Measurements from ENCODE around the gene NACC2.

Gene NACC2

DNA sequence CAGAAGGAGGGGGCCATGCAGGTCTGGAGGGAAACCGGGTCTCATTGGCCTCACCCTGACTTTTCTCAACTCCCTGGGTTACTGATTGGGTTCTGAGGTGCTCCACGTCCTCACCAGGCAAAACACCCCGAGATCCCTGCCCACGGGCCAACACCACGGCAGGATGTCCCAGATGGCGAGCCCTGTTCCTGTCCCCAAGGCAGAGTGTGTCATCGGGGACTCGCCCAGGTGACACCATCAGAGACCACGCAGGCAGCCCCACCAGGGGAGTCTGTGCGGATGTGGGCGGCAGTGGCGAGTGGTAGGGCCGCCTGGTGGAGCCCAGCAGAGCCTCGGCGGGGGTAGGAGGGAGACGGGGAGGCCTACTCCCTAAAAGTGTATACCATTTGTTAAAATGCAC lies 74.9 kb downstream of the NACC2 start:
- no peak for DNase-seq

DNA sequence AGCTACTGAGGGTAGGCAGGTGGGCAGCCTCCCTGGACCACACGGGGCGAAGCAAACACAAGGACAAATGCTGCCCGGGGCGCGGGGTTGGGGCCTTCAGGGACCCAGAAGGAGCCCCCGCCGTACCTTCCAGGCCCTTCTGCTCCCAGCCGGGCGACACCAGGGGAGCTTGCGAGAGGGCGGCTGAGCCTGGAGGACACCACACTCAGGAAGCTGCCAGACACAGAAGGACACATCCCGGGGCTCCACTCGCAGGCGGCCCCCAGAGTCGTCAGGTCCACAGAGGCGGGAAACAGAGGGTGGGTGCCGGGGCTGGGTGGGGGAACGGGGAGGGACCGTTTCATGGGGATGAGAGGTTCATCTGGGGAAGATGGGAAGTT lies 75.4 kb downstream of the NACC2 start:
- DNase-seq = no peak

DNA sequence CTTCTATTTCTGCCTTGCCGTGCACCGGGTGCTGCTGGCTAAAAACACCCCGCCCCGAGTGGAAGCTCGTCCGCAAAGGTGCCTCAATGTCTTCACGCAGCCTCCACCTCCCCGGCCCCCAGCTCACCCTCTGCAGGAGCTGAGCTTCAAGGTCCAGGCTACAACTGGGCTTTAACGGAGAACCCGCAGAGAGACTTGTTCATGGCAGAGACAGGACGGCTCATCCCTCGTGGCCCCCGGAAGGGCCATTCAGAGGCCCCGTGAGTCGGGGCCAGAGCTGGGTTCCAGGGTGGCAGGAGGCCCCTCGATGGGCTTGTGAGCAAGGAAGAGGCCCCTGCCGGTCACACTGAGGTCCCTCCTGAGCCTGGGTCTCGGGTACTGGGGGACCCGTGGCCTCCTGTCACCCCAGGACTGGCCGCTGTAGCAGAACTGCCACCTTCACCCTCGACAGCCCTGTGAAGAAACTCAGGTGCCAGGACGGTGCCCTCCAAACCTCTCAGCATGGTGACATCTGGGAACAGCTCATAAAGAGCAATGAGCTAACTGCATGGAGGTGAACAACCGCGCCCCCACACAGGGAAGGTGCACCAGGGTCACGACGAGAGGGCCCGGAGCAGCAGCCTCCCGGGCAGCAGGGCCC lies 75.9 kb downstream of the NACC2 start:
- no peak for DNase-seq

DNA sequence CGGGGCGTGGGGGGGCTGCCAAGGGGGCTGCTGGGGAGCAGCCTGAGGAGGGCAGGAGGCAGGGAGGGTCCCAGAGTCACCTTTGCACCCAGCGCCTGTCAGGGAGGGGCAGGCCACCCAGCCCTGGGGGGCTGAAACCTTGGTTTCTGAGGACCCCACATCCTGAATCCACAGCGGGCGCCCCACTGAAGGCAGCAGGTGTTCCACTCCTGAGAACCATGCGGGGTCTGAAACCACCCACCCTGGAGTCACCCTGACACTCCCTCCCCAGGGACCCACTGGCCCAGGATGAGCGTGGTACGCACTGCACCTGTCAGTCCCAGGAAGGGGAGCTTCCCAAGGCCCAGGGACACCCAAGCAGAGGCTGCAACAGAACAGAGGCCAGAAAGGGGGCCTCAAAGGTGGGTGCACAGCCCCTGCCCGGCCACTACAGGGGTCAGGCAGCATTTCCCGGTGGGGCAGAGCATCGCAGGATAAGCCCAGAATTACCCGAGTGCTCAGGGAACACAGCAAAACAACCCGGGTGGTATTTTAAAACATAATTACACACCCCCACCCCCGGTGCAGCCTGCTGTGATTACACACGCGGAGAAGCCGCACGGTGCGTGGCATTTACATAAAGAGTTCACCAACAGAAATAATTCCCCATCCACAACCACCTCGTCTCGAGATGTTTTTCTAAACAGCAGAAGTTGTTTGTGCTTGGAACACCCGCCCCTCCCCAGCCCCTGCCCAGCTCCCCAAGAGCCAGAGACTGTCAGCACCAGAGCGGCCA lies 76.6 kb downstream of the NACC2 start:
- DNase-seq = no peak

DNA sequence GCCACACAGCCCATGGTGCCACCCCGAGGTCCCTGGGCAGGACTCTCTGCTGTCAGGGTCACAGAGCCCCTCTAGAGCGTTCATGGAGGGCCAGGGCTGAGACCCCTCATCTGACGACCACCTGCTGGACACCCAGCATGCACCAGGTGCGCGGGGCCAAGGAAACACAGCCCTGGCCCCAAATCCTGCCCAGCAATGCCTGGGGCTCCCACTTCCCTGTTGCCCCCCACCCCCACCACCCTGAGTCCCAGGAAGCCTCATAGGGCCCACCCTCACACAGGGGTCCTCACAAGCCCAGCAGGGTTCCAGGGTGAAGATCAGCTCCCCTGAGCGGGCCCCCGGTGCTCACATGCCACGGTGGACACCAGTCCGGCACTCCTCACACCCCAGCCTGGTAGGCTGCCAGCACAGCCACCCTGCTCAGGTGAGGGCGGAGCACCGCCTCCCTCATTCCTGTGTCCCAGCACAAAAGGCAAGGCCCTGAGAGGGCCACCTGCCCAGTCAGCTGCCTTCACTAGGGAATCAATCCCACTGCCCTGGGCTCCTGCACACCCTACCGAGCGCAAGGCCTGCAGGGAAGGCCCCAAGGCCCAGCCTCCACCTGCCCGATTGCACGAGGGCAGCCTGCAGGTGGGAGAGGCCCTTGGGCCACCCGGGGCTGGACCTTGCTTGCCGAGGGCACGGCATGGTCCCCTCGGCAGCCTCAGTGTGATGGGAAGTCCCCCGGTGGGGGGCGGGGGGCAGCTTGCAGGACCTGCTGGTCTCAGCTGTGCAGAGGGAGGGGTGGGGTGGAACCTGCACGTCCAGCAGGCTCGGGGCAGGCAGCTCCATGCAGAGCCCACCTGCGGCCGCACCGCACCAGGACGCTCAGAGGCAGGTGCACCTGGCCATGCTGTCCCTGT lies 77.5 kb downstream of the NACC2 start:
- DNase-seq = no peak

DNA sequence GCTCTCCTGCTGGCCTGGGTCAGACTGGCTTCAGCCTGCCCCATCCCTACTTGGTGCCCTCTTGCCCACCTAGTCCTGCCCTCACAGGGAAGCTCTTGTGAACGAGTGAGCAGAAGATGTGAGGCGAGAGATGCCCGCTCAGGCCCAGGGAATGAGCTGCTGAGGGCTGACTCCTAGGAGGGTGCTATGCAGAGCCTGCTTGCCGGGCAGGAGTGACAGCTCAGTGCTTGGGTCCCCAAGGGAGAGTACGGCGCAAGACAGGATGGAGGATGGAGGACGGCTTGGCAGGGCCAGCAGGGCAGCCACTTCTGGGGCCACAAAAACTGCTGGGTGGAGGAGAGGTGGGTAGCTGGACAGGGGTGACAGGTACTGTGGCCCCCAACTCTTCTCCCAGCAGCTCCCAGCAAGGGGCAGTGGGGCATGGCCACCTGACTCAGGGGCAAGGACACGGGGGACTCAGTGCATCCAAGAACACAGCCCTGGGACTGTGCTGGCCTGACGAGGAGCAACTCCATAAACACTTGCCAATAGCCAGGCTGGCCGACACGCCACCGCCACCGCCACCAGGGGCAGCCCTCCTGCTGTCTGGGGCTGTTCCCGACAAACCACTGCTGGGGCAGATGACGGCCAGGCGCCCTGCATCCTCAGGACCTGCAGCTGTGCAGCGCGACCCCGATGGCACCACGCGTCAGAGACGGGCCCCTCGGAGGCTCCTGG lies 78.4 kb downstream of the NACC2 start:
- DNase-seq = no peak

DNA sequence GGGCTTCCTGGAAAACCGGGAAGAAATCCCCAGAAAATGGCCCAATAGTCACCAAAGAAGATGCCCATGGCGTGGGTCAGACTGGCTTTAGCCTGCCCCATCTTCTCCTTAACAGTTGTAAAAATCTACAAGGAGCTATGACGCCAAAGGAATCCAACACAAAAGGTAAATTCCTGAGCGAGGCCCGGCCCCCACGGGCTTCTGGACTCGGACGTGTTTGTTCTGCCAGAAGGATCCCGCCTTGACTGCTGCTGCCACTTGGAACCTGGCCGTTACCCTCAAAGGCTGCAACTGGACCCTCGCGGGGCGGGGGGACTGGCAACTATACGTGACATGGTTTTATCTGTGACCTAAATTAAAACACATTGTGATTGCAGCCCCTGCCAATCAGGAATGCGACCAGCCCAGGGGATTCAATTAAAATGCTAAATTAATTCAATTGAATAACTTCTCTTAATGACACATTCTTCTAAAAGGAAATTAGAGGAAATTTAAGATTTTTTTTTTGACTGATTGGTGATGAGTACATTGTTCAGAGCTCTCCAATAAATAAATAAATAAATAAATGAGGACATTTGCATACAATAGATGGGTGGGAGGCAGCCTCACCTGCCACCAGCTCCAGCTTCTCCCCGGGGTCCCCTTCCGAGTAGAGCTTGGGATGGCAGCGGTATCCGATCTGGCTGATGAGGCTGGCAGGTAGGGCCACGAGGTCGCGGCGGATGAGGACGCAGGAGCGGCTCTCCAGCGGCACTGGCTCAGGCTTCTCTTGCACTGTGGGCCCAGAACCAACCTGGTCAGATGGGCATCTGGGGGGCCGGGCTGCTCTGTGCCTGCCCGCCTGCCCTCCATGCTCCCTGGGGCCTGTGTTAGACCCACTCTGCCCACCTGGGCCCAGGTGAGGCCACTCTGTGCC lies 79.2 kb downstream of the NACC2 start:
- DNase-seq = no peak

DNA sequence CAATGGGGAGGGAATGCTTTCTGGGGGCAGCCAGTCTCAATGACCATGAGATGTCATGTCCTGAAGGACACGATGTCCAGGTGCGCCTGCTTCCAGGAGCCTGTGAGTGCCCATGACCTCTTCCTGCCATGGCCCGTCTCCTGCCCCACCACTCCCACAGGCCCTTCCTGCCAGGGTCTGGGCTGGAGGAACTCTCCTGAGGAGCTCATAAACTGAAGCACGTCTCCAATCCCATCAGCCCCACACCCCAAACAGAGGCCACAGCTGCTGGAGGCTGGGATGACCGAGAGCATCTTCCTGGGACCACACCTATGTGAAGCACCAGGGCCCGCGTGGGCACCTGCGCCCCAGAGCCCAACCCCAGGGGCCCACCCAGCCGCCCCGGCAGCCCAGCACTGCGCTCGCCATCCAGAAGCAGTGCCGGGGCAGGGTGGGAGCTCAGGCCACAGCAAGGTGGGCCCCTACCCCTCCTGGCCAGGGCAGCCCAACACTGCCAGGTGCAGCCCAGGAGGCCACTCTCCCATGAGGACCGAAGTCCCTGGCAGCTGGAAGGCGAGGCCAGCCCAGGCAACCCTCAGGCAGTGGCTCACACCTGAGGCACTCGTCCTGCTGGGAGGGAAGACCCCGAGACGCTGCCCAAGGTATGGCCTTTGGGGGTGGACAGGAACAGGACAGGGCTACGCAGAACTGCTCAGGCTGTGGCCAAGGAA lies 80.0 kb downstream of the NACC2 start:
- no peak for DNase-seq

DNA sequence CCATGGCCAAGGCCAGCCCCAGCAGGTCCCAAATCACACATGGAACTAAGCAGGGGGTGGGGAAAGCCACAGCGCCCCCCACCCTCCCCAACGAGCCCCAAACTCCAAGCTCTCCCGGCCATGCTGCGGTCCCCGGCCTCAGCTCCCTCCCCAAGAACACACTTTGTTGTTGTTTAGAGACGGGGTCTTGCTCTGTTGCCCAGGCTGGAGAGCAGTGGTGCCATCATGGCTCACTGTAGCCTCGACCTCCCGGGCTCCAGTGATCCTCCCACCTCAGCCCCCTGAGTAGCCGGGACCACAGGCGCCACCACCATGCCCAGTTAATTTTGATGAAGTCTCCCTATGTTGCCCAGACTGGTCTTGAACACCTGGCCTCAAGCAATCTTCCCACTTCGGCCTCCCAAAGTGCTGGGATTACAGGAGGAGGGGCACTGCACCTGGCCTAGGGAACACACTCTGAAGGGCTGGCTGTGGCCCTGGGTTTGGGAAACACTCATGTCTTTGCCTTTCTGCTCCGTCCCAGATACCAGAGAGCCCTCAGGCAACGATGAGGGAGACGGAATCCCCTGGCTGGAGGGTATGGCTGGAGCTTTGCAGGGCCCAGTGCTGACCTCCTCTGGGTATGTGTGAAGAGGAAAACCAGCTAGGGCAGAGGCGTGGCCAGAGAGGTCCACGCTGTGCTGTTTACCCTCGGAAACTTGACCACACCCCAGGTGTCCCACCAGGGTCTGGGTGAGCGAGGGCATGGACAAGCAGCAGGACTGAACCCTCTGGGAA lies 80.8 kb downstream of the NACC2 start:
- DNase-seq = no peak

DNA sequence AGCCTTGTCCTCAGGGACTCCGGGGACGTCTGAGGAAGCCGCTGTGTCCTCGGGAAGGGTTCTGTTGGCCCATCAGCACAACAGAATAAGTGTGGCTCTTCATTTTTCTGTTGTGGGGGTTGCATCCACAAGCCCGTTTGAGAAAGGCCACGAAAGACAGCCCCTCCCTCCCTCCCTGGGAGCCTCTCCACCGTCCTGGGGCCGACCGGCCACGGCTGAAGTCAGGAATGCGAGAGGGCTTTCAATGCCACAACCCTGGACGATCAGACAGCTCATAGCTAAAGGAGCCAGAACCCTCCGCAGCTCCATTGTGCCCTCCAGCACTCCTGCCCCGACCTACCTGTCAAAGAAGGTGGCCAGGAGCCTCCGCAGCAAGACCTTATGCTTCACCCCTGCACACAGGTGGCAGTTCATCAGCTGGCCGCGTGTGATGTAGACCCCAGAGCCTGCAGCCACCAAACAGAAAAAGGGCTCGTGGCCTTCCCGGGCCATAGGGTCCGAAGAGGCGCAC lies 81.5 kb downstream of the NACC2 start:
- DNase-seq = no peak

DNA sequence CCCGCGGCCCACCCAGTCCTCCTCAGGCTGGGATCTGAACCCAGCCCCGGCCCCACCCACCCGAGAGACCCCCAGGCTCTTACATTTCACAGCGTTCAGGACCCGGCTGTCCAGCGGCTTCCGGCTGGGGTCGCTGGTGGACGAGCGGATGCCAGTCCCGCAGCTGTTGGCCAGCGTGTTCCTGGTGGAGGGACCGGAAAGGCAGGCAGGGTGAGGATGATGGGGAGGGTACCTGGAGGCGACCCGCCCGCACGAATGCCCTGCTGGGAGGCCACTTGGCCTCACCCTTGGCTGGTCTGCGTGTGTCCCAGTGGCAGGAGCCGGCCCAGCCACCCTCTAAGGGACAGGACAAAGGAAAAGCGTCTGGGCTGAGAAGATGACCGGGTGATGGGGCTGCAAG lies 82.0 kb downstream of the NACC2 start:
- no peak for DNase-seq

DNA sequence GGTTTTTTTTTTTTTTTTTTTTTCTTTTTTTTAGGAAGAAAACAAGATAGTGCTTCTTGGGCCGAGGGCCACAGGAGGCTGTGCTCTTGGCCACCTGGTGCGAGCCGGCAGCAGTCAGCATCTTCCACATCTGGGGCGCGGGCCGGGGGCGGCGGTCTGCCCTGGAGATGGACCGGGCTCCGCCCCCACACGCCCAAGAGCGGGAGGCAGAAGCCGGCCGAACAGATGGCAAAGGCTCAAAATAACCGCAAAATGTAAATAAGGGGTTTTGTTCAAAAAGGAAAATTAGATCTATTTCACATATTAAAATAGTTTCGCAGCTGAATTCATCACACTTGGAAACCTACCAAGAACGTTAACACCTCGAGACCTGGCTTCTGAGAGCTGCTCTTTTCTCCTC lies 82.4 kb downstream of the NACC2 start:
- no peak for DNase-seq

DNA sequence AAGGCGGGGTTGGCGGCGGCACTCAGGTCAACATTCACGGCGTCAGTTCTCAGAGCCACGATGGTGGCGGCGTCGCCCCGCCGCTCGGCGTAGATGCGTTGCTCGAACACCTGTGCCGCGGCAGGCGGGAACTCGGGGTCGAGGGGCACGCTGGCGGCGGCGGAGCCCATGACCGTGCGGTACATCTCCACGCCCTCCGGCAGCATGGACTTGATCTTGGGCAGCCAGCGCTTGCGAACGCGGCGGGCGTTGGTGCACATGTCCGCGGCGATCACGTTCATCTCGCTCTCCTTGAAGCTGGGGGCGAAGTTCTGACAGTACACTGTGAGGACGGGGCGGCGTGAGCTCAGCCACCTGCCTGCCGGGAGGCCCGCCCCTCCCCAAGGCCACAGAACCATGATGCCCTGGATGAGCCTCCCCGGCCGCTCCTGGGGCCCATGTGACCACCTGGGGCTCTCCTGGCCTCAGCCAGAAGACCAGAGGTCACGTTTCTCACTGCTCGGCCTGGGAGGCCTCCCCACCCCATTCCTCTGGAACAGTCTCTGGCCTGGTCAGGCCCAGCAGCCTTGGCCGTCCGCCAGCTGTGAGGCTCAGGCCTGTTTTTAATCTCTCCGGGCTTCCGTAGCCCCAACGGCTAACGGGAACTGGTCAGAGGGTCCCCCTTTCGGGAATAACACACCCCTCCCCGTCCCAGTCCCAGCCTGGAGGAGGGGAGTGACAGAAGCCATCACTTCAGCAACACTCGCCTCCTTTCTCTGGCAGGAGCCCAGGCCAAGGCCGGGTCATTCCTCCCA lies 83.2 kb downstream of the NACC2 start:
- DNase-seq = no peak

DNA sequence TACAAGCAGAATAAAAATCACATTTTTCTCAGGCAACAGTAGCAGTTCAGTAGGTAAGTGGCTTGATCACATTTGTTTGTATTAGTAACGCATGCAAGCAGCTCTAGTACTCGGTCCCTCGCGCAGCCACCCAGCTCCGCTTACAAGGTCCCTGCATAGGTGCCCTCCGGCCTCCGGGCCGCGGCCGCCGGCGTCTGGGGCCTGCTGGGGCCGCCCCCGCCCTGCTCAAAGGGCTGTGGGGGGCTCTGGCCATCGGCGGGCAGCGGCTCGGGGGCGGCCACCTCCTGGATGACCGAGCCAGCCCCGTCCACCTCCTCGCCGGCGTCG lies 83.8 kb downstream of the NACC2 start:
- DNase-seq = no peak

DNA sequence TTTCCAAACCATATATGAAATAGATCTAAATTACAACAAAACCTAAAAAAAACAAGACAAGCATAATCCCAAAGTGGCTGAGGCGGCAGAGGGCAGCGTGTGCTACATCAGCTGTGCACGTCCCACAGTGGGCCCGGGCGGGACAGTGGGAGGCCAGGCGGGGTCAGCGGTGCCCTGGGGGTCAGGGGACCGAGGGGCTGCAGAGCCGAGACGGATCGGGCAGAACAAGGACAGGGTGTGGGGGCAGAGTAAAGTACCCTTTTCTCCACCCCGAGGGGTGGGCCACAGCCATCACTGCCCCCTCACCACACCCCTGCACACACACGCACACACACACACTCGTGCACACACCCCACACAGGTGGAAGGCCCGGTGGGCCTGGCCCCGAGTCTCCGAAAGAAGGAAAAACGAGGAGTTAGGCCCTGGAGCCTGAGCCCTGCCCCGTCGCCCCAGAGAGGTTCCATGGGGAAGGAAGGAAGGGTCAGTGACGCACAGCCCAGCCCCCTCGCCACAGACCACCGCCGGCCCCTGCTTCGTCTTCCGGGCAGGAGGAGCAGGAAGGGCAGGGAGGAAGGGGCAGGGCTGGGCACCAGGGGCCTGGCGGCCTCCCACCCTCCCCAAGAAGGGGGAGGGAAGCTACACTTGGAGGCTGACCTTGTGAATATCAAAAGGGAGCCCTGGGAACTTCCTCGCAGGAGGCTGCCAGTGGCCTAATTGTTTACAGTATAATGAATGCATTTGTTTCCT lies 84.3 kb downstream of the NACC2 start:
- DNase-seq = no peak

DNA sequence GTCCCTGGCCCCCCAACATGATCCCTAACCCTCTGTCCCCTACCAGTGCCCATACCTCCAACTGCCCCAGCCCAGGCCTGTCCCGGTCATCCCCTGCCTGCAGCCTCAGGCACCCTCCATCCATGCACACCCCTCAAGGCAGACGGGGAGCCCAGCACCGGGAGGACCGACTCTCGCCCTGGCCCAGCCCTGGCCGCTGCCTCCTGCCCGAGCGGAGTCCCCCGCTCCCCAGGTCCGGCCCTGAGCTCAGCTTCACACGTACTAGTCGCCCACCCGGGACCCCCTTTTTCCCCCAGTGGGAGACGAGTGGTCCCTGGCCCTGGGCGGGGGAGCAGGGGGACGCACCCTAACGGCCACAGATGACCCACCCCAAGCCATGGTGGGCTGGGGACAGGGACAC lies 84.9 kb downstream of the NACC2 start:
- DNase-seq = no peak

DNA sequence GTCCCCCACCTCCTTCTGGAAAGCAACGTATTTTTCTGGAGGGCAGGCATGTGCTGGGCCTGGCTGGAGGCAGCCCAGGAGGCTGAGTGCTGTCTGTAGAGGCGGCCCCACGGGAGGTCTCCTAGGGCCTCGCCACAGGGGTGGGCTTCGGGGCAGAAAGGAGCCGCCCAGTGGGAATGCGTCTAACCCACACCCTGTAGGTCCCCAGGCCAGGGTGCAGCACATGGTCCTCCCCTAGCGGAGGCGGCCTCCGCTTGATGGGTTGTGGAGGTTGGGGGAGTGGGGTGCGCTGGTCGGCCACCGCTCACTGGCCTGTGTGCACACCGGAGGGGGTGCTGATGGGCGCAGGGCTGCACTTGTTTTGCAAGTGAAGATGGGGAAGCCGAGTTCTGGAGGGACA lies 85.6 kb downstream of the NACC2 start:
- no peak for DNase-seq

DNA sequence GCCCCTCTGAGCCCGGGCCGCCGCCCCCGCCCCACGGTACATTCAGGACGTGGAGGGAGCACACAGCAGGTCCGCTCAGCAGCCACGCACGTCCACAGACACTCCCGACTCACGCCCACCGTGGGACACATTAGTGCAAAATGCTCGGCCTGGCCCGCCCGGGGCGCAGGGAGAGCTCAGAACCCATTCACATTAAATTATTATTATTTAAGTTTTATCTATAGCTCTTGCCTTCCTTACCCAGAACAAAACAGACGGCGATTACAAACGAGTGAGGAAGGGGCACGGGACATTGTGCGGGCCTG lies 86.4 kb downstream of the NACC2 start:
- DNase-seq = no peak

Data from suppressor macrophage treated with lipopolysaccharide for 4 hours (primary cell).